Immature natural killer cell (primary cell): ENCODE measurements around the gene CDRT15L2. TPM values are rescaled to one million over a fixed set of nuclear protein-coding genes. Genes with fewer than 3 reads are reported as not detected.
A peak's percentile ranks its signal among the peaks of the same experiment; 100 is the strongest.
"Not testable (repeated sequence)": the region's sequence is repeated elsewhere in the genome, so short reads cannot be mapped to it uniquely, and the experiment has no call there.

Source experiments
- DNase-seq, 3 donors: peaks; one replicate each; pipeline ENCODE4 v3.0.0; 2022; ENCODE audit warnings: mixed read lengths in 1 of 3
- H3K27ac Mint-ChIP-seq, 6 donors: one replicate each; pipeline ENCODE4 v1.8.0; 2020; ENCODE audit warnings: mixed read lengths in 6 of 6, mild to moderate bottlenecking in 5 of 6, inconsistent platforms in 4 of 6, moderate library complexity in 3 of 6
- H3K27me3 Mint-ChIP-seq, 3 donors: one replicate each; pipeline ENCODE4 v1.8.0; 2020 to 2021; ENCODE audit warnings: low read depth in 3 of 3, mild to moderate bottlenecking in 3 of 3, mixed read lengths in 3 of 3, moderate library complexity in 3 of 3, inconsistent platforms in 1 of 3
- H3K36me3 Mint-ChIP-seq, 3 donors: one replicate each; pipeline ENCODE4 v1.8.0; 2020; ENCODE audit warnings: mixed read lengths in 3 of 3, inconsistent platforms in 2 of 3, mild to moderate bottlenecking in 2 of 3
- H3K4me1 Mint-ChIP-seq, 2 donors: one replicate each; pipeline ENCODE4 v1.8.0; 2020; ENCODE audit warnings: inconsistent platforms in 2 of 2, mild to moderate bottlenecking in 2 of 2, mixed read lengths in 2 of 2, moderate library complexity in 1 of 2
- H3K4me3 Mint-ChIP-seq, 5 donors: one replicate each; pipeline ENCODE4 v1.8.0; 2020; ENCODE audit warnings: mild to moderate bottlenecking in 5 of 5, mixed read lengths in 5 of 5, inconsistent platforms in 3 of 5, moderate library complexity in 3 of 5
- H3K9me3 Mint-ChIP-seq, 6 donors: one replicate each; pipeline ENCODE4 v1.8.0; 2020; ENCODE audit warnings: mild to moderate bottlenecking in 6 of 6, mixed read lengths in 6 of 6, inconsistent platforms in 4 of 6, moderate library complexity in 3 of 6
- polyA plus RNA-seq, 3 donors: library from polyadenylated mRNA; unstranded; fragments of 300-500 nt; fragmentation: Illumina TruSeq; gene quantifications; one replicate each; pipeline ENCODE4 v1.2.3, GENCODE V29; 2021

Gene CDRT15L2
- polyA plus RNA-seq, 3 donors from 2014 or later: not detected

DNA sequence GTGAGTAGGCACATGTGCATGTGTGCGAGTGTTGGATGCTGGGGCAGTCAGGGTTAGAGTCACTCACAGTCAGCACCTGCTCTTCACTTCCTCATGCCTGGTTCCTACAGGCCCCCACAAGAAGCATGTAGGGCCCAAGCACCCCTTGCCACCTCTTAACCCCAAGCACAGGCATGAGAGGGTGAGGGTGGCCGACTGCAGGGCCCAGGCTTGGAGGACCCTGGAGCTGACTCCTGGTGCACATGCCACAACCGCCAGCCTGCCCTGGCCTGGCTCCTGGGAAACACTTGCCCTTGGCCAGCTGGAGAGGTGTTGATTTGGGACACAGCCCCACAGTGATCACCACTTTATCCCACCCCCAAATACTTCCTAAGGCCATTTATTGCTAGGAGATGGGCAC is 16.9 kb upstream of the CDRT15L2 start:
- no peak for DNase-seq
- peaks cover 0 to 2% (median 2%) of the 10 kb centered on the region in 3 donors for H3K27me3 Mint-ChIP-seq
- peak overlapping the region in 1 of 6 donors; percentile 38 for H3K27ac Mint-ChIP-seq
- no peaks in the 10 kb centered on the region for H3K9me3 Mint-ChIP-seq
- no peaks in the 10 kb centered on the region for H3K4me1 Mint-ChIP-seq
- no peak overlapping the region for H3K4me3 Mint-ChIP-seq
- no peaks in the 10 kb centered on the region for H3K36me3 Mint-ChIP-seq

- H3K27ac Mint-ChIP-seq, H3K36me3 Mint-ChIP-seq, H3K4me1 Mint-ChIP-seq, H3K27me3 Mint-ChIP-seq, DNase-seq, H3K9me3 Mint-ChIP-seq, H3K4me3 Mint-ChIP-seq: not testable (repeated sequence)
Measured at GRCh38 chr17:20565245-20565644, 14.3 kb upstream of the CDRT15L2 start.

DNA sequence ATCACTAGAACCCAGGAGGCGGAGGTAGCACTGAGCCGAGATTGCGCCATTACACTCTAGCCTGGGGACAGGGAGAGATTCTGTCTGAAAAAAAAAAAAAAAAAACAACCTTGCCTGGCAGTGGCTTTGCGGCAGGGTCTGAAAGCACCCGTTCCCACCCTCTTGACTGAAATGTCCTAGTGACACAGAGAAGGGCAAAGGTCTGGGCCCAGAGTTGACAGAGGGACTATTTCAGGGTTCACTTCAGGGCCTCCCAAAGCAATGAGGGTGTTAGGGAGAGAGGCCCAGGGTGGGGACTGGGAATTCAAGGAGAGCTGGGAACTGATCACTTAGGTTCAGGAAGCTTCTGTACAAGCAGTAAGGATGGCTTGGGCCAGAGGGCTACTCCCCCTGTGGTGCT is 13.8 kb upstream of the CDRT15L2 start:
- Mint-ChIP-seq H3K27me3 (peaks cover 0 to 3% (median 0%) of the 10 kb centered on the region in 3 donors), H3K9me3 (no peaks in the 10 kb centered on the region), H3K4me1 (no peaks in the 10 kb centered on the region), H3K36me3 (no peaks in the 10 kb centered on the region), H3K27ac (no peak overlapping the region), H3K4me3 (no peak overlapping the region)
- DNase-seq: no peak

DNA sequence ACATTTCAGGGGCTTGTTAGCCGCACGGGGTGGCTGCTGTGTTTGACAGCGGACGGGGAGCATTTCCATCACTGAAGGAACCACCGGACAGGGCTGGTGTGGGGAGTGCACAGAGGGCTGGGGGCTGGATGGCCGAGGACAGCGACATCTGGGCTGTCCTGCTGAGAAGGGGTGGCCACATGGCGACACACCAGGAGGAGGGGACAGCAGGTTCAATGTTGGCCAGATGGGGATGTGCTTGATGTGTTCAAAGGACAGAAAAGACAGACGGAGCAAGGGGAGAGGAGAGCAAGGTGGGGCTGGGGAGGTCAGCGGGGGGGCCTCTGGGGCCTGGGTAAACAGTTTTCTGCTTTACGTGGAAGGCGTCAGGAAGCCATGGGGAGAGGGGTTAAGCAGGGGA is 12.8 kb upstream of the CDRT15L2 start:
- not testable (repeated sequence) for H3K4me1 Mint-ChIP-seq, H3K27ac Mint-ChIP-seq, H3K27me3 Mint-ChIP-seq, H3K9me3 Mint-ChIP-seq, DNase-seq, H3K4me3 Mint-ChIP-seq, H3K36me3 Mint-ChIP-seq

- not testable (repeated sequence) for H3K4me1 Mint-ChIP-seq, H3K9me3 Mint-ChIP-seq, H3K27ac Mint-ChIP-seq, H3K27me3 Mint-ChIP-seq, H3K36me3 Mint-ChIP-seq, H3K4me3 Mint-ChIP-seq, DNase-seq
Measured at GRCh38 chr17:20567421-20567820, 12.1 kb upstream of the CDRT15L2 start.

DNA sequence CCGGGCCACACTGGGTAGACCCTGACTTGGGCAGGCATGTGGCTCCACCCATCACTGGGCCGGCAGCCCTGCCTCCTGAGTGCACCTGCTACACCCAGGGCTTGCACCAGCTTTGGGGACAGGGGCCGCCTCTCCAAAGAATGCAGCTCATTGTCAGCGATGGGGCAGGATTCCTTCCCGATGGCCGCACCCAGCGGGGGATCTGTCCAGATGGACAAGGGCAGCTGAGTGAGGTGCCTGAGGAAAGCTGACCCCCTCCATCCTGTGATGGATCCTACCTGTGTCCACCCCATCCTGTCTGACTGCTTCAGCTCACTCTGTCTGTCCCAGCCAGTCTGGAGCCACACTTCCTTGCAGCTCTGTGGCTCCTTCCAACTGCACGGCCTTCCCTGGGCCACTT is 10.9 kb upstream of the CDRT15L2 start:
- not testable (repeated sequence) for H3K27me3 Mint-ChIP-seq, H3K4me1 Mint-ChIP-seq, H3K4me3 Mint-ChIP-seq, H3K36me3 Mint-ChIP-seq, H3K27ac Mint-ChIP-seq, H3K9me3 Mint-ChIP-seq, DNase-seq

- not testable (repeated sequence) for DNase-seq, H3K36me3 Mint-ChIP-seq, H3K4me3 Mint-ChIP-seq, H3K27ac Mint-ChIP-seq, H3K27me3 Mint-ChIP-seq, H3K4me1 Mint-ChIP-seq, H3K9me3 Mint-ChIP-seq
Measured at GRCh38 chr17:20571653-20572052, 7.9 kb upstream of the CDRT15L2 start.

- H3K27me3 Mint-ChIP-seq, H3K4me1 Mint-ChIP-seq: not testable (repeated sequence)
Measured at GRCh38 chr17:20573216-20573615, 6.3 kb upstream of the CDRT15L2 start.

DNA sequence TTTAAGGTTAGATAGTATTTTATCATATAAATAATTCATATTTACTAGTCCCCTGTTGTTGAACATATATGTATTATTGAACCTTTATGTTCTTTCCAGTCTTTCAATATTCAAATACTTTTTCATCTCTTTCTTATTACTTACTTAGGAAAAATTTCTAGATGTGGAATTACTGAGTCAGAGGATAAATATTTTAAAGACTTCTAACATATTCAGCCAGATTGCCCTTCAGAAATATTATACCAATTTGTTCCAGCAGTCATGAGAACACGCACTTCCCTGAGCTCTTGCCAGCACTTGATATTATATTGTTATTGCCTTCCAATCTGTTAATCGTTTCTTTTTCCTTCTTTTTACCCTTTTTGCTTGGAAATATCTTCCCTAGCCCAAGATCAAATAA is 4.5 kb upstream of the CDRT15L2 start:
- H3K27me3 Mint-ChIP-seq, H3K4me1 Mint-ChIP-seq, H3K27ac Mint-ChIP-seq, H3K4me3 Mint-ChIP-seq, H3K9me3 Mint-ChIP-seq, H3K36me3 Mint-ChIP-seq, DNase-seq: not testable (repeated sequence)

More at GRCh38 chr17:20573216-20573615, 6.3 kb upstream of the CDRT15L2 start:
- not testable (repeated sequence) for H3K27ac Mint-ChIP-seq, H3K36me3 Mint-ChIP-seq, H3K9me3 Mint-ChIP-seq, DNase-seq, H3K4me3 Mint-ChIP-seq

DNA sequence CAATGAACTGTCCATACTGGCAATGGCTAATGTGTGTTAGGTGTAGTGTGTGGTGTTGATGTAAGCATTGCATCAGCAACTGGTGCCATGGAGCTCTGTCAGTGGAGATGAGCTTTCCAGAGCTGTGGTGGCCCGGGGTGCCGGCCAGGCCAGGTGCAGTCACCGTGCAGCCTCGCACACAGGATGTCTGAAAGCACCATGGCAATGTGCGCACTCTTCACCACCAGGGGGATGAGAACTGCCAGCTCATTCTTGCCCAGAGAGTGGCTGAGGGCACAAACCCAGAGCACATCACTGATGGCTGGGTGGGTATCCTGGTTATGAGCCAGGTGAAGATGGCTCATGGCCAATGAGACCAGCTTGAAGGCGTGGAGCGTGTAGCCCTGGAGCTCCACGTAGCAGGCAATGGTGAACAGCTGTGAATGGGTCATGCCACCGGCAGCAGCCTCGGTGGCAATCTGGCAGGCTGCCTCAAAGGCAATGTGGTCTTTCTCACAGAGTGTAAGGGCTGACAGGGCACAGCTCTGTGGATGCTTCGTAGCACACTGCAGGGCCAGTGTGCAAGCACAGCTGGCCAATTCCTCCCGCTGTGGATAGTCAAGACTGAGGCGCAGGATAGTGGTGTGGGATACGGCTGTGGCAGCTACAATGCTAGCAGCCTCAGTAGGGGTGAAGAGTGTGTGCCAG is 4.5 kb downstream of the CDRT15L2 start:
- not testable (repeated sequence) for H3K4me1 Mint-ChIP-seq, H3K4me3 Mint-ChIP-seq, DNase-seq, H3K27ac Mint-ChIP-seq, H3K36me3 Mint-ChIP-seq, H3K9me3 Mint-ChIP-seq, H3K27me3 Mint-ChIP-seq

DNA sequence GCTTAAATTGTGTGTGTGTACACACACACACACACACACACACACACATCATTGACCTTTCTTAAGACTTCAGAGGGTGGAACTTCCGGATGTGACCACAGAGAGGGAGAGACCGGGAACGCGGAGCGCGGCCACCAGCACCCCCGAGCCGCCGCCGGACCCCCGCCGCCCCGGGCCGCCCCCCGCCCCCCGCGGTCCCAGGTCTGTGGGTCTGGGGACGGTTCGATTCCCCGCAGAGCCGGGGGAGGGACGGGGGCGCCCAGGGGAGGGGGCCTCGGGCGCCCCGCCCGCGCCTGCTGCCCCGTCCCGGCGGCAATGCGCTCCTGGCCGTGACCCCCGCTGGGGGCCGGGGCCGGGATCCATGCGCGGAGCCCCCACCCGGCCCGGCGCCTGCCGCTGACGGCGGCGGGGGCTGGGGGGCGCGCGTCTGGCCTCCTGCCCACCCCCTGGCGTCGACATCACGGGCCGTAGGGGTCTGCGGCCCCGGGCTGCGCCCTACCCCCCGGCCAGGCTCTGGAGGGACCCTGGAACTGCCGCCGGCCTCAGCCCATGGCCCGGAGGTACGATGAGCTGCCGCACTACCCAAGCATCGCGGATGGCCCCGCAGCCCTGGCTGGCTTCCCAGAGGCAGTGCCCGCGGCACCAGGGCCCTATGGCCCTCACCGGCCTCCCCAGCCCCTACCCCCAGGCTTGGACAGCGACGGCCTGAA is 9.4 kb downstream of the CDRT15L2 start:
- not testable (repeated sequence) for H3K36me3 Mint-ChIP-seq, H3K4me1 Mint-ChIP-seq, H3K9me3 Mint-ChIP-seq, H3K27me3 Mint-ChIP-seq, H3K27ac Mint-ChIP-seq
- H3K4me3 Mint-ChIP-seq: peak overlapping the region in 4 of 5 donors; percentile 50 to 62 (median 56)
- DNase-seq: peak in 1 of 3 donors; percentile 11

GRCh38 chr17:20589454-20589810 is 9.9 kb downstream of the CDRT15L2 start:
- H3K36me3 Mint-ChIP-seq, H3K9me3 Mint-ChIP-seq, DNase-seq, H3K27me3 Mint-ChIP-seq, H3K4me1 Mint-ChIP-seq, H3K27ac Mint-ChIP-seq: not testable (repeated sequence)
- peak overlapping the region in 2 of 5 donors; percentile 44 to 53 for H3K4me3 Mint-ChIP-seq

DNA sequence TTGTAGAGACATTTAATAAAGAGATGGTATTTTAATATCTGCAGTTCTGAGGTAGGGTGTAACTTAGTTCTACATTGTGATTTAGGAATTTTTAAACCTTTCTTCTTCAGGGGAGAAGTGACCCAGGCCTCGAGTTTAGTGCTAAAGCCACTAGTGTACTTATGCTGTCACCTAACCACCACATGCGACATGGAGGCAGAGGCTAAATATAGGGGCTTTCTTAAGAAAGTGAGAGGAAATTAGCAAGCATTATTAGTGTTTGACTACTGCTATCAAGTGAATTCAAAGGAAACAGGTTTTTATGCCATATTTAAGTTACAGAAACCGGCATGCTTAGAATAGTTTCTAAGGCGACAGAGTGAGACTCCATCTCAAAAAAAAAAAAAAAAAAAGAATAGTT is 11.5 kb downstream of the CDRT15L2 start:
- not testable (repeated sequence) for H3K36me3 Mint-ChIP-seq, H3K9me3 Mint-ChIP-seq, H3K4me1 Mint-ChIP-seq, H3K27ac Mint-ChIP-seq, H3K27me3 Mint-ChIP-seq, H3K4me3 Mint-ChIP-seq, DNase-seq

- not testable (repeated sequence) for H3K4me1 Mint-ChIP-seq, H3K27ac Mint-ChIP-seq, H3K4me3 Mint-ChIP-seq, H3K27me3 Mint-ChIP-seq, DNase-seq, H3K36me3 Mint-ChIP-seq, H3K9me3 Mint-ChIP-seq
Measured at GRCh38 chr17:20605568-20605967, 26.0 kb downstream of the CDRT15L2 start.

GRCh38 chr17:20609490-20609889 is 30.0 kb downstream of the CDRT15L2 start:
- not testable (repeated sequence) for H3K4me1 Mint-ChIP-seq, H3K27ac Mint-ChIP-seq, H3K4me3 Mint-ChIP-seq, H3K36me3 Mint-ChIP-seq, DNase-seq, H3K9me3 Mint-ChIP-seq, H3K27me3 Mint-ChIP-seq
